NCI-H526 (cell line): ENCODE measurements around the gene PAM.
"Not testable (repeated sequence)": the region's sequence is repeated elsewhere in the genome, so short reads cannot be mapped to it uniquely, and the experiment has no call there.

Experiments used
- DNase-seq, 2 experiments: peaks; one replicate each; lab custom pipeline; 2025; lab: John Stamatoyannopoulos, UW

The PAM gene

DNA sequence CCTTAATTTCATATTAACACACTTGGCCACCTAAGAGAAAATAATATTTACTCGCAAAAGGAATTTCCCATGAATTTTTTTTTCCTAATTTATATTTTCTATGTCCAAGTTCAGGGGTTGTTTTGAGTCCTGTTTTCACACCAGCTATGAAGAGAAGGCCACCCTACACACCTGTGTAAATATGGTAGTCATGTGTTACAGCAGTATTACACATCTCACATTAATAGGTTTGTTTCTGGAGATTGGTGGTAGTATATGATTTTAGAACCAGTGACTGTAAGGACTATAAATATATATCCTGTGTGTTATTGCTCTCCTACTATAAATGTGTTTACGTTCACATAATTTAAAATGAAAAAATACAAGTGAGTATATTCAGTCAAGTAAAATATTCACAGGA is 147.5 kb downstream of the PAM start:
- peak; percentile 47 to 53 for DNase-seq

DNA sequence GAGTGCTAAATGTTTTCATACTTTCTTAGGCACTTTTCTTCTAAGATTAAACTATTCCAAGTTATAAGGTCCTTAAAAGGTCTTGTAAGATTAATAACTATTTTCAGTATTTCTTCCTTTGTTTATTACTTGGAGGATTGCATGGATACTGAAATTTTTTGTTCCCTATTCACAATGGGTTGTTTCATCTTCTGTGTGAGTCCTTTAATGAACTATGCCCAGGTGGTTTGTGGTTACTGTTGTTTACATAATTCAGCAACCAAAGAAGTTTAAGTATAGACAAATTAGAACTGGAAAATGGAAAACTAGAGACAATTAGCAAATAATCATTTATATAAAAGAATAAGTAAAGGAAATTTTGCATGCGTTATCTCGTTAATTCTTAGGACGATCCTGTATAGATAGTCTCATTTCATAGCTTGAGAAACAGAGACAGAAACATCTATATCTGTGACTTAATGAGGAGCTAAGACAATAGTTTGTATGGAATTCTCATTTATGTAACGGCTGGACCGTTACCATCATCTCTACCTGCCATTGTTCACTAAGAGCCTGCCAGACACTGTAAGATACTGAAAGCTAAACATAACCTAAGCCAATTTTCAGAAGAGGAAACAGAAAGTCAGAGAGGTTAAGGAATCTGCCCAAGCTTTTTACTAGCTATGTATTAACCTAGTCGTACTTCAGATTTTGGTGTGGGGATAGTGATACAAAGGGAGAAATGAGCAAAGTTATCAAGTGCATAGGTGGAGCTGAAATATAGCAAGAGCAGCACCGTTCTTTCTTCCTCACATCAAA is 148.2 kb downstream of the PAM start:
- DNase-seq, result peak; percentile 89 to 92

DNA sequence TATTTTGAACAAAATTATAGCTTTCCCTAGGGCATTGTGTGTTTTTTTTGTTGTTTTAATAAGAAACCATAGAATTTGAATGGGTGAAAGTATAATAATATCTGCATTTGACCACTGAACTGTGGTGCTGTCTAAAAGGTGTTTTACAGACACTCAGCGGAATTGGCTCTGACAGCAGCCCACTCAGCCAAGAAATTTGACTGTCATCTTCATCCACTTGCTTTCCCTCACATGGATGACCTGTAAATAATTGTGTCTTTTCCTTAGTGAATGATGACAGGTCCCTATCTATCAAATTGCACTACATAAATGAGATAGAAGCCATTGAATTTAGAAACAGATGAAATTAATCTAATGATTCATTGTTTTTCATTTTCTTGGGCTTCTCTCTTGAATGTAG is 150.0 kb downstream of the PAM start:
- peak in 1 of 2 experiments; percentile 3 for DNase-seq

DNA sequence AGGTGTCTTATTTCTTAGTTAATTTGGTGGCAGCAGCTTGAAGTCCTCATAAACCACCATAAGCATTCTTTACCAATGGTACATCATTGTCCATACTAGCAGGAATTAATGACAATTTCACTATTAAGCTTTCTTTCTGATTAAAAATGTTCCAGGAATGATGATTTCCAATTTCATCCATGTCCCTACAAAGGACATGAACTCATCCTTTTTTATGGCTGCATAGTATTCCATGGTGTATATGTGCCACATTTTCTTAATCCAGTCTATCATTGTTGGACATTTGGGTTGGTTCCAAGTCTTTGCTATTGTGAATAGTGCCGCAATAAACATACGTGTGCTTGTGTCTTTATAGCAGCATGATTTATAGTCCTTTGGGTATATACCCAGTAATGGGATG is 152.0 kb downstream of the PAM start:
- DNase-seq, result not testable (repeated sequence)

DNA sequence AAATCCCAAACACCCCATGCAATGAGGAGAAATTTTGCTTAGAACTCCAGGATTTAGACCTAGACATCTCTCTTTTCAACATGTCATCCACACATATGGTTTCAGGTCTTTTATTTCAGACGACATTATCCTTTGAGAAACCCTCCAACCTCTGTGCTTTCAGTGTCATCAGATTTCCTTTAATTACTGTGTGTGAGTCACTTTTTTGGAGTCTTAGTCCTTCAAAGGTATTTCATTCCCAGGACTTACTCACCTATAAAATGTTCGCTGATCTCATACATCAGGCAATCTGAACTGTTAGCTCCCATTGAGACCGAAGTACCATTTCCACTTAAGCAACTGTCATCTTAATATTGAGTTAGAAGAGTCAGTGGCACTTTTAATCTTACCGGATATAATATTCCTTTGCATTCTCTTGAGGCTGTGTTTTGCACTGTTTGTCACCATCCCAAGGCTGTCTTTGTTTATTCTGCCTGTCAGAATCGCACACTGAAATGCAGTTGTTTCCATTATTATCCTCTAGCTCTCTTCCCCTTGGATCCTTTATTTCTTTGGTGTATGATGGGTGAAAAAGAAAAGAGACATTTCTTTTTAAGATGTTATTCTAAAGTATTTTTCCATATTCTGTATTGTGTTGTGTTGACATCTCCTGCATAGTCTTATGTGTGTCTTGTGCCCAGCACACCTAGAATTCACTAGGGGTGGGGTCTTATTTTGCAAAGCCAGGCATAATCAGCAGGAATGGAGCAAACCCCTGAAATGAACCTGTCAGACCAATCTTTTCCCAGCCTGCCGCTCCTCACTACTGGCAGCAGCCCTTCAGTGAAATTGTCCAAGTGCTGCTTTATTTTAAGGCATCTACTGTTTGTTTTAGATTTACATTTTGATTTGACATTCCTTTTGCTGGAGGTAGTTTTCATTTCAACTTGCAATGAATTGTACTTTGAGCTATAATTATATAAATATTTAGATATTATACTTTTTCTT is 155.4 kb downstream of the PAM start:
- peak; percentile 25 to 58 for DNase-seq

DNA sequence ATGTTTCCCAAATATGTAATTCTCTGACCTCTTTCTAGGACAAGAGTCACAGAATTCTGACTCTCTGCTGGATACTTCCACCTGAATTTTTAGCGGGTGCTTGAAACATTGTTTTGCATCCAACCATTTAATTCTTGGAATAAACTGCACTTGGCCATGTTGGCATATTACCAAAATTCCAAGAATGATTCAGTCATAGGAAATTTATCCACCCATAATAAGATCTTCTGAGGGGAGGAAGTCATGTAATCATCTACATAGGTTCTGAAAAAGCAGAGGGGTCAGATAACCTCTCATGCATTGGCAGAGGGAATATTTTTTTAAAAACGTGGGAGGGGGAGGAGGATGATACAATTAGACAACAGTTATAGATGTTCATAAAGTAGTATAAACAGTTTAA is 156.9 kb downstream of the PAM start:
- no peak for DNase-seq

DNA sequence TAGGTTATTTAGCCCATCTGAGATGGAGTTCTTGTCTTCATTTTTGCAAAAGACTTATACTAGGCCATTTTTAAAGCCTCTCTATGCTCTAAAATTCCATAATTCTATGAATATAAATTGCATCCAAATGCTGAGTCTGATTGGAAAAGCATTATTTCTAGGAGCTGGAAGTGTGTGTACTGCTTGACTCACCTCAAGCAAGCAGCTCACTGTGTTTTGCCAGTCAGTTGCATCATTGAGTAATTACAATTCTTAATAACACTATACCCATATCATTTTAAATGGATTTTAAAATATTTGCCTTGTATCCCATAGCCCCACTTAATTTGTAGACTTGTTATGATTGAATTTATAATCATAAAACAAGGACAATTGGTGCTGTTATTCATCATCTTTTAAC is 161.0 kb downstream of the PAM start:
- no peak for DNase-seq

DNA sequence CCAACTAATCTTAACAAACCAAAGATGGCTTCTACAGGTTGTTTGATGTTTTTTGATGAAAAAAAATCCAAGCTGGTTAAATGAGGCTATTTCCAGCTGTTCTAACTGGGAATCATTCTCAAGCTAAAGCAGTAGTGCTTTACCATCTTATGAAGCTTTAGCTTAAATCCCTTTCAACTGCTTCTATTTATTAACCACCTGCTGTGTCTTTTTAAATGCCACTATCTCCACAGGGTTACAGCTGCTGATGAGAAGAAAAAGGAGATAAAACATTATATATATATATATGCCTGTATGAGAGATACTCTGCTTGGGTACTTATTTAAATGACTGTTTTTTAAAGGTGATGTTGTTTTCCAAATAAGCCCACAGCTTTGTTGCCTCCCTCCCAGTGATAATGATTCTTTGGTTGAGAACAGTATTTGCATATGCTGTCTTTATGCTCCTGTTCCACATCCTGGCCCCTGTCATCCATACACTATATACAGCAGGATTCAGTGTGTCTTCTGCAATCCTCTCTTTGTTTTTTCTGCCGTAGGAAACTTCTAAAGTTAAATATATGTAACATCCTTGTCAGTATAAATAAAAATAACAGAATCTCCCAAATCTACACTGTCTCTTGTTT is 164.0 kb downstream of the PAM start:
- peak; percentile 42 to 75 for DNase-seq

DNA sequence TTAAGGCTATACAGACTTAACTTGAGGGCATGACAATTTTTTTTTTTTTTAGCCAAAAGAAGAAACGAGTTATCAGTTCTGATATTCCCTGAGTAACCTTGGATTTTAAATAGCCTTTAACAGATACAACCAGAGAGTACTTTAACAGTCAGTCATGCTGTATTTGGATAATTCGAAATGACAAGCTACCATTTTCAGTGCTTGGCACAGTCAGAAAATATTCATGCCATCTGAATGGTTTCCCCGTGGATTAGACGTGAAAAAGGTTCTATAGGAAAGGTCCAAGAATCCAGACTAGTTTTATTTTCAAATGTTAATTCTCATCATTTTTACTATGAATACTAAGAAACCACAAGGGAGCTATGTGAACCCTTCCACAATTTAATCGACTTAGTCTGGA is 165.7 kb downstream of the PAM start:
- DNase-seq, result no peak

DNA sequence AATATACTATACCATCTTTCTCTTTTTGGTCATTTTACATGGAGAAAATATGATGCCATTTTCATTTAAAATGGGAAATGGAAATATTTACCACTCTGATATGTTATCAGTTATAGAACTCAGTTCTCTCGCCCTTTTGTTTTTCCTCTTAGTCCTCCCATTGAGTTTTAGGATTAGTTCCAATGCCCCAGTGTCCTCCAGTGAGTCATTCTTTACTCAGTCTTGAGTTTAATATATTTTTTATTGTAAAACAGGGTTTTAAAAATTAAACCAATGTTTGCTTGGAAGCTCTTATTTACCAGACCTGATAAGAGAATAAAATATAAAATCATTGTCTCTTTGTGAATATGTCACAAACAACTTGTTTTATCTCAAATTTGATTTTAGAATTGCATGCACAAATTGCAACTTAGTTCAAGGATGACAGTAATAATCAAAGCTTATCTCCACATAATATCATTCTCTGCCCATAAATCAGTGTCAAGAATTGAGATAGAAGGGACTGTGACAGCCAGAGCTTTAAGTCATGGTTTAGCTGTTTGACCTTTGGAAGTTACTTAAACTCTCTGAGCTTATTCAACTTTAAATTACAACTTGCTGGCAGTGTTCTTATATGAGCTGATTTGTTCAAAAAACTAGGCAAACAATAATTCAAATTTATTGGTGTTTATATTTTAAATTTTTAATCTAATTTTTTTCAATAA is 166.4 kb downstream of the PAM start:
- no peak for DNase-seq

DNA sequence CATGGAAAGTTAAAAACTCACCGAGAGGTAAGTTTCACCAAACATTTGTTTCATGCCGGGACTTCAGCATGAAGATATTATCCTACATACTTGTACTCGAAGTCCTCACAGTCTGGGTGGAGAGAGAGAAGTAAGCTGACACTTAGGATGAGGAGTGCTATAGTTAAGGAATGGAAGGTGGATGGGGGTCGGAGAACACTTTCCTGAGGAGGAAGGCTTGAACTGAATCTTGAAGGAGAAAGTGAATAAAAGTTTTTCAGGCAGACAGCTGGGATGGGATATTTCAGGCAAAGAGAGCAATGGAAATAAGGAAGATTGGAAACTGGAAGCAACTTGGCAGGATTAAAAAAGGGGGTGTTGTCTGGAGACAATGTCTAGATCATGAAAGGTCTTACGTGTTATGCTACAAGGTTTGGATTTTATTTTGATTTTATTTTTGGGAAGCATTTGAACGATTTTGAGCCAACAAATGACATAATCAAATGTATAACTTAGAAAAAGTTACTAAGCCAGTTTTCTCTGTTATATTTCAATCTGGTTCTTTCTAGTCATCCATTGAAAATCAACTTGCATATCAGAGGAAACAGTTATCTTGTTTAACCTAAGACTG is 167.1 kb downstream of the PAM start:
- no peak for DNase-seq

DNA sequence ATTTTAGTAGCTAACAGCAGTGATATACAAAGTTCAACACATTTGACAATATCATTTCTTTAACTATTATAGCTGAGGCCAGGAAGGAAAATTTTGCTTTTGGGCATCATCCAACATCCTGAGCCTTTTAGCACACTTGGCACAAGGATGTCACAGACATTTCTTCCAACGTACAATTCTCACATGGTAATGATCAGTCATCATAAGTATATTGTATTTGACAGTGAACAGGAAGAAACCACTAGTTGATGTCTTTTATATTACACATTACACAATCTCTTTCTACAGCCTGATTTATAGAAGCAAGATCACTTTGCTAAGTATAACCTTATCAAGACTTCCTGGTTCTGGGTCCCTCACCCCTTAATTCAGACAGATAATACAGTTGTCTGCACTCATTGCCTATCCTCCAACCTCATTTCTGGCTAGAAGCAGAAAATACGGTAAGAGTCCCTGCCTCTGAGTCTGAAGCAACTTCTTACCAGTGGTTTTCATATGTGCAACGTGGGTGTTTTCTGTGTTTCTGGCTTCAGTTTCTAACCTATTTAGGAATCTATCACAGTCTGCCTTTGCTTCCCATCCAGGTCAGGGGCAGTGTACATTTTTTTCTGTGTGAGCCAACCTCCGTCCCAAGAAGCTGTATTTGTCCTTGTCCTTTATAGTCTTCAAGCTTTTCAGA is 167.8 kb downstream of the PAM start:
- no peak for DNase-seq

DNA sequence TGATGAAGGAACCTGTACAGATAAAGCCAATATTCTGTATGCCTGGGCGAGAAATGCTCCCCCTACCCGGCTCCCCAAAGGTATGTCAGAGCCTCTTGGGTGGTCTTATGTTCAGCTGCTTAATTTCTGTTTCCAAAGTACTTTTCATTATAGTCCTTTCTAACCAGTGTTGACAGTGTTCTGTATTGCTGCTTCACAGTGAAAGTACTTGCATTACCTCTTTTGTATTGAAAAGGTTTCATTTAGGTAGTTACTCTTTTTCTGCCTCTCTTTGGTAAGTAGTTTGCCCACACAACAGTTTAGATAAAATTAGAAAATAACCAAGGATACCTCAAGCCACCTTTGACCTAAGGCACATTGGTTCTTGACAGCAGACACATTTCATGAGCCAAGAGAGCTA is 169.9 kb downstream of the PAM start:
- no peak for DNase-seq

DNA sequence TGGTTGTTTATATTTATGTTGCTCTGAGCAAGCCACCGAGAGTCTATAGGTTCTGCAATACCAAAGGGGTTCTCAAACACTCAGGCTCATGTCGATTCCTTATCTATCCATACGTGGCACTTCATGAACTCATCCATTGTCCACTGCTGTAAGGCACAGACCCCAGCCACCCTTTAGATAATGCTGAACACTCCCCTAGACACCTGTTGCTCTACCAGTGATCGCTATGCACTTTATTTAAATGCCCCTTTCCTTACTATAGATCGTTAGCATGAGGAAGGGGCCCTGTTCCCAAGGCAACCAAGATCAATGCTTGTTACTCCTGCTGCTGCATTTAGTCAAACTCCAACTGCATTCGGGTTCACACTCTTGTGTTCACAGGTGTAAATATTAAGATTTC is 171.9 kb downstream of the PAM start:
- DNase-seq, result no peak

DNA sequence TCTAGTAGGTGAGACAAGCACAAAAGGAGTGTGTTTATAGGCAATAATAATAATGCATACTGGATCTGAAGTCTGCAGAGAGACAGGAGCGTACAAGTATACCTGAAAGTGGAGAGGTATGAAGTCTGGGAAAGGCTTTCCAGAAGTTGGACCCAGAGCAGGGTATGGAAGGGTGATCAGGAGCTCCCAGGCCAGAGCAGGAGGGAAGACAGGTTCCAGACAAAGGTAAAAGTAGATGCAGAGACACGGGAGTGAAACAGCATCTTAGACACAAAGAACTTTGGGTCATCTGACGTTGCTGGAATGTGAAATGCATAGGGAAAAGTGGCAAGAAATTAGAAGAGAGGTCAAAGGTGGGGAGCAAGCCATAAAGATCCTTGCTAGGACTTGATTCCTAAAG is 175.1 kb downstream of the PAM start:
- no peak for DNase-seq

DNA sequence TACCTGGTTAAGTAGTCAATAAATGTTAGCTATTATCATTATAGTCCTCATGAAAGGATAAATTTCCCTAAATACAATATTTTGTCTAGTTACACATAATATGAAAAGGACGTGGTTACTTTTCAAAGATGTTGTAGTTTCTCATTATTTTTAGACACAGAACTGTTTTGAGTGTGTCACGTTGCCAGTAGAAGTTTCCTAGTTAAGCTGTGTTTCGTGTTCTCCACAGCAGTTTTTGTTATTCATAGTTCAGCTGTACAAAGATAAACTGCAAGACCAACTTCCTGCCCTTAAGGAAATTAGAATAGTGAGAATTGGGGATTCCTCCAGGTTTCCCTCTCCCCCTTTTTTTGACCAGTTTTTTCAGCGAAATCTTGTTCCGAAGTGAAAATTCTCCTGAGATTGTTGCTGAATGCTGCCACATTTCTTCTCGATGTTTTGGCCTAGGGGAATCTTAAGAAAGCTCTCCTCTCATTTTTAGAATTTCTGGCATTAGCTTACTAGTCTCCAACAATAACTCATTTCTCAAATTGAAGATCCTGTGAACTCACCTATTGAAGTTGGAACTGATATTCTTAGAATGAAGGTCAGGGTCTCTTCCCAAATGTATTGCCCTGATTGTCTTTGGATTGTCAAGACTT is 176.1 kb downstream of the PAM start:
- DNase-seq, result no peak

DNA sequence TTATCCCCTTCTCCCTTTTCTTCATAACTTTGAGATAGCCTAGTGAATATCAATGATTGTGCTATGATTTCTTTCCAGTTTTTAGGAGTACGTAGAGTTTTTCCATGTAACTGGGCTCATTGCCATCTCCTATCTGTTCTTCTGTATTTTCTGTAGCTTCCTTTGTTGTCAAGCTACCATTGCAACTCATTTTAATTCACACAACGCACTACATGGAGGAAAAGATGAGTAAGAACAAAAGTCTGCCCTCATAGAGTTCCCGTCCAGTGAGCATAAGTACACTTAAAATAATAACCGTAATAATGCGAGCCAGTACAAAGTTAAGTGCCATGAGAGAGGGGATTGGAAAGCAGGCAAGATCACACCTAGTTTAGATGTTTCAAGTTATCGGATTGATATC is 177.7 kb downstream of the PAM start:
- DNase-seq, result no peak

DNA sequence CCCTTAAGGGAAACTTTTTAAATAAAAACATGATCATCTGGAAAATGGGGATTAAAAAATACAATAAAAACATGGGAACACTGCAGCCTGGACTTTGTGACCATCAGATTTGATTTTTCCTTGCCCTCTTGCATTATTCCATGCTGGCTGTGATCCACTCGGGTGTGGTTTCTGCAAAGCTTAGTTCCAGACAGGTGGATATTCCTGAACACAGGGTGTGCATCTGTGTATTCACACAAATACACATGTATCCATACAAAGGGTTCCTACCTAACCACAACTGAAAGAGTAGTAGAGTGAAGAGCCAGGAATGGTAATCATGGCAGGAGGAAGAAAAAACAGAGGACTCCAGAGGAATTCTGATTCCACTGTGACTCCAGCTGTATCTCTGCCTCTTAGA is 178.2 kb downstream of the PAM start:
- DNase-seq, result no peak

DNA sequence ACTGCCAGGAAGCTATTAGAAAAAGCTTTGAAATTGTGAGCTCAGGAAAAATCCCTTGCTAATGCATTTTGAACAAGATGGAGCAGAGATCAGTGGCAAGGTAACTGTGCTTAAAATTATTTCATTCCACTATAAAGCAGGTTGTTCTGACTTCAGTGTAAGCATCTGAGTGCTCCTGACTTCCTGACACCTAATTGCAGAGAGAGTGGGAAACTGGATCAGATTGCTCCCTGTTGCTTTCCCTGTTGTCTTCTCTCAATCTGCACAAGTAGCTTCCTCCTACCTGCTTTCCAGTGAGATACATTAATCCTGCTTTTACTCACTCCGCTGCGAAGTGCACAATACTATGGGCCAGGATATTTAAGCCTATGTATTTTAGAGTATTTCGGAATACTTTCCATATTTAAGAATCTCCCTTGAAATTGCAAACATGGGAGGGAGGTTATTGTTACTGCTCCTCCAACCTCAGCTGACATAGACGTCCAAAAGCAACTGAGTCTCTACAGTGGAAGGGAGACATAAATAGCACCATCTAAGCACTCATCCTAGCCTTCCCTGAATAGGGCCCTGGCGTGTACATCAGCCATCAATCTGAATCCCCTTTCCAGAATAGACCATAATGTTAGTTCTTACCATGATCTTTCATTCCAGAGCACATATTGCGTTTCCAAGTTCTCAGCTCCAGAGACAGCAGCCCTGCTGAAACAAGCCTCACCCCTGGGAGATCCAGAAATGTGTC is 178.8 kb downstream of the PAM start:
- DNase-seq, result no peak

DNA sequence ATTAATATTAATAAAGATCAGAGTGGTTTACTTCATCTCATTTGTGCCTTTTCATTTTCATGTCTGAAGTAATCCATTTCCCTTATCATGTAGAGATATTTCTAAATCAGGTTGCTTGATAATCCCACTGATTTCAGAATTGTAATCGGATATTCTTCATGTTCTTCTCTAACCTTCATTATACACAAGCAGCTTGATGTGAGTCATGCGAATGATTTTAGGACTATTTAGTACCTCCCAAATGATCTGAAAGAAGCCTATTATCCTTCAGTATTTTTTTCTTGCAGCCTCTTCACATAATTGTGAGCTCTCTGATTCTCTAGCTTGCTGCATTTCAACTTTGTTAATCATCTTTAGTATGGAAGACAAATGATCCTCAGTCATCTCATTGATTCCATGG is 182.8 kb downstream of the PAM start:
- no peak for DNase-seq
